HG02798 (cell line): ENCODE measurements around the gene RANBP3.

Experiments used
- ATAC-seq: cut with Tn5 transposase; IDR thresholded peaks from one replicate; pipeline ENCODE4 v1.9.1; 2021; ENCODE audit warnings: mild to moderate bottlenecking; ENCODE audit not compliant: unreplicated experiment, poor library complexity

RANBP3 gene

GRCh38 chr19:5933391-5934068 lies 44.4 kb downstream of the RANBP3 start:
- ATAC-seq: no peak

GRCh38 chr19:5932609-5933262 lies 45.2 kb downstream of the RANBP3 start:
- ATAC-seq: no peak

GRCh38 chr19:5932146-5932545 lies 45.8 kb downstream of the RANBP3 start:
- ATAC-seq: no peak

- no peak for ATAC-seq
These were observed 46.7 kb downstream of the RANBP3 start for GRCh38 chr19:5931251-5931650.

- ATAC-seq: no peak
These were observed 48.3 kb downstream of the RANBP3 start for GRCh38 chr19:5929625-5930024.

- no peak for ATAC-seq
These were observed 48.8 kb downstream of the RANBP3 start for GRCh38 chr19:5929179-5929578.

- peak; percentile 71 for ATAC-seq
These were observed 50.5 kb downstream of the RANBP3 start for GRCh38 chr19:5927441-5927821.

- ATAC-seq: no peak
These were observed 51.1 kb downstream of the RANBP3 start for GRCh38 chr19:5926641-5927440.

GRCh38 chr19:5925830-5926427 lies 52.0 kb downstream of the RANBP3 start:
- ATAC-seq: no peak

- no peak for ATAC-seq
These were observed 54.6 kb downstream of the RANBP3 start for GRCh38 chr19:5923356-5923755.

GRCh38 chr19:5922161-5922545 lies 55.8 kb downstream of the RANBP3 start:
- no peak for ATAC-seq

- ATAC-seq: no peak
These were observed 56.3 kb downstream of the RANBP3 start for GRCh38 chr19:5921516-5922160.

- no peak for ATAC-seq
These were observed 59.4 kb downstream of the RANBP3 start for GRCh38 chr19:5918463-5919079.

- no peak for ATAC-seq
These were observed 60.4 kb downstream of the RANBP3 start for GRCh38 chr19:5917431-5918107.

- ATAC-seq: no peak
These were observed 61.7 kb downstream of the RANBP3 start for GRCh38 chr19:5916181-5916708.

GRCh38 chr19:5915782-5916165 lies 62.2 kb downstream of the RANBP3 start:
- ATAC-seq: no peak

- no peak for ATAC-seq
These were observed 62.8 kb downstream of the RANBP3 start for GRCh38 chr19:5914946-5915781.

- no peak for ATAC-seq
These were observed 63.6 kb downstream of the RANBP3 start for GRCh38 chr19:5914358-5914774.
